ENCODE results near the gene NCK2.

DNA sequence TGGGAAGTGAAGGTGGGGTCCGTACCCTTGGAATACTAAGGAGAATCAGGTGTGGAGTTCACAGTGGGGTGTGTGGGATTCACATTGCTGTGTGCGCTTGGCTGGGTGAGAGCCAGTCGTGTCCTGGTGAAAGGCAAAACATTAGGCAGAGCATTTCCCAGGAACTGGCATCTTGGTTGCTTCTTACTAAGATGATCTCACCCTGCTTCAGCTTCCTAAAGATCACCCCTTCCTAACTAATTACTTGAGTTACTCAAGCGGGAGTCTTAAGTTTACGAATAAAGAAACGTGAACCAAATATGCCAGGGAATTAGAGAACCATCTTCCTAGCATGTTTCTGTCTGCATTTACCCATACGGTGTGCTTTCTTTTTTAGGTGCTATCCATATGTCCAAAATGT lies 122.9 kb downstream of the NCK2 start:
- TF ChIP-seq CTCF (IDR thresholded peaks at IDR 0.05) (no peak), POLR2A (IDR thresholded peaks at IDR 0.05) (no peak)

All from thyroid gland (tissue), 4 donors.